ENCODE results near the gene RBM6.

The RBM6 gene

DNA sequence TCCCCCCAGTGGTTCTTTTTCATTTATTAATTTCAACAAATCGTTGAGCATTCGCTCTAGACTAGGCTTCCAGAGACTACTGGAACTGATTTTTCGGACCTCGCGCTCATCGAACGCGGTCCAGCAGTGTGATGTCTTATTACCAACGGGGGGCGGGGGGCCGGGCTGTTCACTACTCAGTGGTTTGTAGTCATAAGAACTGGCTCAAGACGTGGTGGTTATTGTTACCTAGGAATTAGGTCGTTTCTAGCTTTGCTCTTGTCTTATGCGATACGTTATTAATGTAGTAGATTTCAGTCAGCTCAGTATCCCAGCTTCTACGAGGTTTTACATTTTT, 149.6 kb downstream of the RBM6 start:
- DNase-seq (ENCODE audit: low read depth): peak; percentile 8

DNA sequence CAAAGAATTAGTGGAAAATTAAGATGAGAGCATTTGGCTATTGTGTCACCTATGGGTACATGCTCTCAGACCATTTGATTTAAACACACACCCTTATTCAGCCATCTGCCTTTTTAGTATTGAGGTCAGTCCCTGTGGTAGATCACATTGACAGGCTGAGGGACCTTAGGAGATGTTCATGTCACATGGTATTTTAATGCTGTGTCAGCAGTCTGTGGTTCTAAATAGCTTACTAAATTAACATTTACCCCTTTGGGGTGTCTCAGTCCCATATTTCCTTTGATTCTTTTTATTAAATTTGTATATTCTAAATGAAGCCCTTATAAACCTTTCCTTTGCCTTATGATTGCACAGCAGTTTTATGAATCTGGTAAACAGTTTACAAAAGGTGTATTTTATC, 151.0 kb downstream of the RBM6 start:
- DNase-seq (ENCODE audit: low read depth): no peak

DNA sequence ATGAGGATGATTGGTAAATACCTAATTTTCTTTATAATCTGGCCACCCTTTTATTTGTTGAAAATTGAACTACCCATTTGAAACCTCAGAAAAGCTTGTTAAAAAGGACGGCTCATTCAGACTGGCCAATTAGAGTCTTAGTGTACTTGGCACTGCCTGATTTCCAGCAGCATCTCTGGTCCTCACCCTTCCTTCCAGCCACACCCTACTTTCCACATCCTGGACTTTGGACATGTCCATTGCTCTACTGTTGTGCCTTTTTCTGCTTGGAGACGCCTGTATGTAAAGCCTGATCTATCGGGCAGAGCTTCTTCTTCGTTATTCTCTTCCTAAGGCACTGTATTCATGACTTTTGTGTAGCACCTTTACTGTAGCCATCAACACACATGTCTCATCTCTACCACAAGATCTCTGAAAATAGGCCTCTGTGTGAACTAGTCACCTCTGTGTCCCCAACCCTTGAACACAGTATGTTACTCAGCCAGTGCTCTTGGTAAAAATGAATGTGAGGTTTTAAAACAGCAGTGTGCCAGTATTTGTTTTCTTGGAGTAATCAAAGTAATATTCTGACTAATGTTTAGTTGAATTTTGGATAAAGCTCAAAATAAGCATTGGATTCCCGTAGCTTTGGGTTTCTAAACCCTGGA, 155.5 kb downstream of the RBM6 start:
- no peak for DNase-seq (ENCODE audit: low read depth)

- DNase-seq (ENCODE audit: low read depth): no peak
Measured at GRCh38 chr3:50100386-50100785, 160.4 kb downstream of the RBM6 start.

GRCh38 chr3:50100956-50101845, 161.3 kb downstream of the RBM6 start:
- no peak for DNase-seq (ENCODE audit: low read depth)

DNA sequence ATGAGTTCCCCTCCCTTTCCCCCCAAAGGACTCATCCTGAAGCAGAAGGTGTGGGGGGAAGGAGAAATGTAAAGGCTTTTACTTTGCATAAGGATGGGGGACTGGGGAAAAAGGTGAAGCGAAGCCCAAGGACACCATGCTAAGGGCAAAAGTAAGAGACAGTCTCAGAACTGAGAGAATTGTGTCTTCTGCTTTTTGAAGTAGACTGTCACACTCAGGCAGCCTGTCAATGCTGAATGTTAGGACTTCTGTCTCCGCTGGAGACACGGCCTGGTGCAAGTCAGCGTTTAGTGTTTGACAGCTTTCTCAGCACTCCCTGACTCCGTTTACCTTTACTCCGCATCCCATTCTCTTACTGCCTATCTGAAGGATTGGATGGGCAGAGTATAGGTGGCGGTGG, 162.6 kb downstream of the RBM6 start:
- DNase-seq (ENCODE audit: low read depth): no peak

- no peak for DNase-seq (ENCODE audit: low read depth)
Measured at GRCh38 chr3:50111757-50112156, 171.8 kb downstream of the RBM6 start.

DNA sequence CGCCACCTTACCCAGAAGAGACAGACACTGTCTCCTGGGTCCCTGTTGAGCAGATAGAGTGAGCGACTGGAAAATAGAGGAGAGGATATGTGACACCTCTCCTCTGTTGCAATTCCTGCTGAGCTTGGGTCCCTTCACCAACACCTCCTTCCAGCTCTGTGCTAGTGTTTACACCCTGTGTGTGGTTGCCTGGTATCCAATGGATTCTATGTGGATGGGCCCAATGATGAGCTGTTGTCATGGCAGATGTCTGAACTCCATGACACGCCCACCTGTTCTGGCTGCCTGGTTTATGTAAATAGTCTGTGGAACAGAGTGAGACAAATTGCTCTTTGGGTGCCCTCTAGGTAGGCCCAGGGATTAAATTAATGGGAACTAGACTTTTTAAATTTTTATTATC, 172.5 kb downstream of the RBM6 start:
- DNase-seq (ENCODE audit: low read depth): no peak

GRCh38 chr3:50117120-50117519, 177.2 kb downstream of the RBM6 start:
- DNase-seq (ENCODE audit: low read depth): no peak

DNA sequence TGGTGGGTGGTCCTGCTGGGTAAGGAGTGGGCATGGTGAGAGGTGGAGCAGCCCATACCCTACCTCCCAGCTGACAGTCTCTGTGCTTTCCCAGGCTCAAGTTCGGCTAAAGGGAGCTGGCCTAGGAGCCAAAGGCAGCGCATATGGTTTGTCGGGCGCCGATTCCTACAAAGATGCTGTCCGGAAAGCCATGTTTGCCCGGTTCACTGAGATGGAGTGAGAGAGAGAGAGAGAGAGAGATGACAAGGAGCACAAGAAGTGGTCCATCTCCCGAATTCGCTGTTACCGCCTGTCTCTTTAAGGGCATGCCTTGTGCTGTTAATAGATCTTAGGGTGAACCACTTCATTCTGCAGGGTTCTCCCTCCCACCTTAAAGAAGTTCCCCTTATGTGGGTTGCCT, 178.3 kb downstream of the RBM6 start:
- no peak for DNase-seq (ENCODE audit: low read depth)

DNA sequence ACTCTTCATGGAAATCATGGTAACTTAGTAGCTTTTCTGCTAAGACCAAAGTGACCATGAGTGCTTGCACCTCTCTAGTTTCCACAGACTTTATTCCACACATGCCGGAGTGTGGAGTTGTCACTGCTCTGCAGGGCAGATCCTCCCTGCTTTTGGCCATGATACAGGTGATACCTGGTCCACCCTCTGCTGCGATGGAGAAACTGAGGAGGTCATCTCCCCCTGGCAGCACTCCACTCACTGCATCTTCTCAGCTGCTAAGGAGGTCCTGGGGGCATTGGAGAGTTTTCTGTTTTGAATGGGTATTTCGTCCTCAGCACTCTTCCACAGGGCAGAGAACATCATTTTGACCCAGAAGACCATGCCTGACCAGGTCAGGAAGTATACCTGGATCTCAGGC, 179.8 kb downstream of the RBM6 start:
- DNase-seq (ENCODE audit: low read depth): no peak

DNA sequence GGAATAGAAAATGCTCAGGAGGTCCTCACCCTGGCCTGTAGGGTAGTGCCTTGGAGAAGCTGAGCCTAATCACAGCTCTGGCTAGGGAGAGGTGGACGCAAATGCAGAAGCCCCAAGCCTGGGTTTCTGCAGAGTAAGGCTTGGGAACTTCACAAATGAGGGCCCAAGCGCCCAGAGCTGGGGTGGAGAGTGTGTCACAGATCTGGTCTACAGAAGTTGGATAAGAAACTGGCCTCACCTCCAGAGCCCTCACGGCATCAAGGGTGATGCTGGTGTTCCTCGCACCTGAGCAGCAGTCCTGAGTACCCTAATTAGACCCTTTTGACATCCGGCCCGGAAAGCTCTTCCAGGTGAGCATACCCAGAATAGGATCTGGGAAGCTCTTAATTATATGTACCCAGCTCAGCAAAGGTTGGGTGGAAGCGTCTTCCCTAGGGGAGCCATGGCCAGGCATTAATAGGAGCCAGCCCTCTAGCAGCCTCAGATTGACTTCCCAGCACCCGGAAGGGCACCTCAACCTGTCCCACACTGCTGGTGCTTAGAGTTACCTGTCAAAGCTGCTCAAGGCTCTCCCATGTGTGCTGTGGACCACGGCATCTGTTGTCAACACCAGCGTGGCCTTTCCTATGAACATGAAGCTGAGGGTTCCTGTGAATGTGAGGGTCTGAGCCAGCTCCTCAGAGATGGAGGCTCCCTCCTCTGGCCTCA, 180.6 kb downstream of the RBM6 start:
- DNase-seq (ENCODE audit: low read depth): no peak

GRCh38 chr3:50121072-50122032, 181.4 kb downstream of the RBM6 start:
- DNase-seq (ENCODE audit: low read depth): peak; percentile 61

DNA sequence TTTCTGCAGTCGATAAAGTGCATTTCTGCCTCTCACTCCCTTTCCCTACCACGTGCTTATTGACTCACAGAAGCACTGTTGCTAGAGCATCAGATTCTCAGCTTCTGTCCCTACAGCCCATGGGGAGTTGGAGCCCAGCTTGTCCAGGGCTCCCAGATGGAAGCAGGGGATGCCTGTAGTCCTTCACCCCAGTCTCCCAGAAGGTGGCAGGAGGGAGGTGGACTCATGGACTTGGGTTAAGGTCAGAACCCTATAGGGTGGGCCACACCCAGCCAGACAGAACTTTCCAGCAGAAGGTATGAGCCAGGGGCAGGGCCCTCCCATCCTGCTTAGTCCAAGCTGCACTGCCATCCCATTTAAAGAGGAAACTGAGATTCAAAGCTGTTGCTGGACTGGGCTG, 182.1 kb downstream of the RBM6 start:
- no peak for DNase-seq (ENCODE audit: low read depth)

GRCh38 chr3:50122661-50123391, 182.9 kb downstream of the RBM6 start:
- no peak for DNase-seq (ENCODE audit: low read depth)

GRCh38 chr3:50123394-50124051, 183.6 kb downstream of the RBM6 start:
- DNase-seq (ENCODE audit: low read depth): no peak

DNA sequence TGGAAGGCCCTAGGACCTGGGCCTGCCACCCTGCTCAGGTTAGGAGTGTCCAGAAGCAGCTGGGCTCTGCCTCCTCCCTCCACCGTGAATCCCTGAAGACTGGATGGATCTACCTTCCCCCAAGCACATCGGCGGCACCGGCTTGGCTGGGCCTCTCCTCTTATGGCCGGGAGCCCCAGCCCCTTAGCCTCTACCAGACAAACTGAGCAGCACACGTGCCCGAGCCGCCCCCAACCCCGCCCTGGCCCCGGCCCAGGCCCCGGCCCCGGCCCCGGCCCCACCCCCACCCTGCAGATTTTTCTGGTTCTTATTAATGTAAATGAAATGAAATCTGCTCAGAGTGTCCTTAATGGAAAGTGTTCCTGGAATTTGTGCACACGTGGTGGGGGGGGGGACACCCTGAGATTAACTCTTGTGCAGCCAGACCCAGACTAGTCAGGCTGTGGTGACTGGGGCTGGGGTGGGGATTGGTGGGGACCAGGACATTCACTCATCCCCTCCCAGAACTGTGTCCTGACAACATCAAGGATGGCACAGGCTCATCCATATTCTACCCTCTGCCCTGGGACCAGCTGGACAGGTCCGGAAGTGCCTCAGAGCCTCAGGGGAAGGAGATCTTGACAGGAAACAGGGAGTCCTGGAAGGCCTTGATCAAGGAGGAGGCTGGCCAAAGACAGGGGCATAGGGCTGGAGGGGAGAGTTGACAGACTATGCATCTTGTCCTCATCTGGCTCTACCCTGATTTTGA, 184.3 kb downstream of the RBM6 start:
- no peak for DNase-seq (ENCODE audit: low read depth)

DNA sequence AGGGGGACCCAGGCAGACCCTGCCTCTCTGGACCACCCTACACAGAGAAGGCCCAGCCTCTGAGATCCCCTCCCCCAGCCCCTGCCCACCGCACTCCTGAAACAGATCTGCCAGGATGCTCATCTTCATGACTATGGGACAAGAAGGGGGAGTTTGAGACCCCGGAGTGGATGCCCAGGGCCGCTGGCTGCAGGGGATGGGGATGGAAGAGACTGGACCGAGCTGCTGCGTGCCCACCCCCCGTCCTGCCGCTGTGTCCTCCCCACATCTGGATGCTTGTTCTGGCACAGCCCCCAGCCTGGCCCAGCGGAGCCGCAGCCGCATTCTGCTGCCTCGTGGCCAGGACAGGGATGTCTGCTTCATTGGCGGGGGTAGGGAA, 184.8 kb downstream of the RBM6 start:
- DNase-seq (ENCODE audit: low read depth): no peak

- DNase-seq (ENCODE audit: low read depth): no peak
Measured at GRCh38 chr3:50125541-50126286, 185.8 kb downstream of the RBM6 start.
